EH (cell line): ENCODE results near the gene TMEM214.
A peak's percentile ranks its signal among the peaks of the same experiment; 100 is the strongest.

Source experiments
- DNase-seq: peaks from one replicate; pipeline ENCODE4 v3.0.0-alpha.2; 2015; ENCODE audit warnings: low read depth

TMEM214 gene

DNA sequence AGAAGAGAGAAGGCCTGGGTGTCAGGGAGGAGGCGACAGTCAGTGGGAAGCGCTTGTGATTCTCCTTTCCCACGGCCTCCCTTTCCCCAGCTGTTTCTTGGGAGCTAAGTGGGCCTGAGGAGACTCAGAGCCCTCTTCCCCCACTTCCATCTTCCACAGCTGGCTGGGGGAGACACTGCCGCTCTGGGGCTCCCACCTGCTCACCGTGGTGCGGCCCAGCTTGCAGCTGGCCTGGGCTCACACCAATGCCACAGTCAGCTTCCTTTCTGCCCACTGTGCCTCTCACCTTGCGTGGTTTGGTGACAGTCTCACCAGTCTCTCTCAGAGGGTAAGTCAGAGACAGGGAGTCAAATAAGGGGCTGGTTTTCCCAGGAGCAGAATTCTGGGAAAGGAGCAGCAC, 7.1 kb downstream of the TMEM214 start:
- no peak for DNase-seq

DNA sequence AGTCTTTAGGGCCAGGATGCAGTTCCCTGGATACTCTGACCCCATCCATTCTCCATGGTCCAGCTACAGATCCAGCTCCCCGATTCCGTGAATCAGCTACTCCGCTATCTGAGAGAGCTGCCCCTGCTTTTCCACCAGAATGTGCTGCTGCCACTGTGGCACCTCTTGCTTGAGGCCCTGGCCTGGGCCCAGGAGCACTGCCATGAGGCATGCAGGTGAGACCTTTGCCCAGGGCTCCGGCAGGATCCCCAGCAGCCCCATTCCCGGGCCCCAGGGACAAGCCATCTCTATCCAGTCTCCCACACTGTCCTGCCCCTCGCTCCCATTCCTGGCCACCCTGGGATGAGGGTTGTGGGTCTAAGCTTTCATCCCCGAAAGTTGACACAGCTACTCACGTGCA, 7.5 kb downstream of the TMEM214 start:
- no peak for DNase-seq

DNA sequence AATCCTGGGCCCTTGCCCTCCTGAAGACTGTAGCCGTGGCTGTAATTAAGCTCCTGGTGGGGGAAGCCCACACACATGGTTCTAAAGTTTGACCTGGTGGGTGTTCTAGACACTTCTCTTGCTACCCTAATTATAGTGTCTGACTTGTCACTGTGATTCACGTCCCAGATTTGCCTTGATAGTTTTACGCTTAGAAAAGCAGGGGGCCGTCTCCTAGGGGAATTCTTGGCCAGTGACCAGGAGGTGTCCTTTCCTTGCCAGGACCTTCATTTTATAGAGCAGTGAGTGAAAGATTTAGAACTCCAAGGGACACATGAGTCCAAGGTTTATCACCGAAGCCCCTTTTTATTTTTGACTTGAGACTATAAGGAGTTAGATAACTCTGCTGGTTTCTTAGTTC, 9.0 kb downstream of the TMEM214 start:
- DNase-seq, result peak; percentile 63

DNA sequence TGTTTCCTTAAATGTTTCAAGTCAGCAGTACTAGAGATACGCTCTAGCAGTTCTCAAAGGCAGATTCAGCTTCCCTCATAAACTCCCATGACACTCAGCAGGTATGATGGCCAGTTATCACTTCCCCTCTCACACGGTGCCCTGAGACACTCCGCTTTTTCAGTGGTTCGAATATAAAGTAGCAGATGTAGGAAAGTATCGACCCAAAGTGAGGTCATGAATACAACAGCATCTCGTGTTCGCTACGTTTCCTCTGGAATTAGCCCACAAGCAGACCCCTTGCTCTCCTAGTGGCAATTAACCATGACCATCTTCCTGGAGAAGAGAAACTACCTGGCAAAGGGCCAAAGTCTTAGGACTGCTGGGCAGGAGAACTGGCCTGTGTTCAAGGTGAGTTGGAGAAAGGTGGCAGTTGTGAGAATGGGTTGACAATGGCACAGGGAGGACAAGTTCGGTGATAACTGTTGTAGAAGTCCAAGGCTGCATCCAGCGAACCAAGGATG, 9.4 kb downstream of the TMEM214 start:
- peak; percentile 20 for DNase-seq

DNA sequence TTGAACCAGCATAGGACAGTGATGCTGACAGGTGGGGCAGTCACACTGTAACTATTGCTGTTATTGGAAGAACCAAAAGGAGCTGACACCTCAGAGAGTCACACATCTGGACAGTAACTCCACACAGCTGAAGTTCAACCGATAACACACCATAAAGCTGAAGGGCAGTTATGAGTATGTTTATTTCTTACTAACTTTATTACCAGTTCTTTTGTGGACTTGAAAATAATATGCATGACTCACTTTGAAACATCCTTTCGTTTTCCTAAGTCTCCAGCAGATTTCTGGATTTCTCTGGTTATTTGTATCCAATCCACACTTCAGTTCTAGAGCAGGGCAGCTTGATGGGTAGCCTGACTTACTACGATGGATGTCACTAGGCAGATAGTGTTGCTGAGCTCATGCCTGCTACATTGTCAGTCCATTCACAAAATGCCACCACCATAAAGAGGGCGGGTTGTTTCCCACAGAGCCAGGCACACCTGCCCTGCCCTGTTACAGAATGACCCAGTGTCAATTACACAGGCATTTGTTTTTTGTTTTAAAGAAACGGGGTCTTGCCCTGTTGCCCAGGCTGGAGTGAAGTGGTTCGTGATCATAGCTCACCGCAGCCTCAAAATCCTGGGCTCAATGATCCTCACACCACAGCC, 10.3 kb downstream of the TMEM214 start:
- peak; percentile 61 for DNase-seq

DNA sequence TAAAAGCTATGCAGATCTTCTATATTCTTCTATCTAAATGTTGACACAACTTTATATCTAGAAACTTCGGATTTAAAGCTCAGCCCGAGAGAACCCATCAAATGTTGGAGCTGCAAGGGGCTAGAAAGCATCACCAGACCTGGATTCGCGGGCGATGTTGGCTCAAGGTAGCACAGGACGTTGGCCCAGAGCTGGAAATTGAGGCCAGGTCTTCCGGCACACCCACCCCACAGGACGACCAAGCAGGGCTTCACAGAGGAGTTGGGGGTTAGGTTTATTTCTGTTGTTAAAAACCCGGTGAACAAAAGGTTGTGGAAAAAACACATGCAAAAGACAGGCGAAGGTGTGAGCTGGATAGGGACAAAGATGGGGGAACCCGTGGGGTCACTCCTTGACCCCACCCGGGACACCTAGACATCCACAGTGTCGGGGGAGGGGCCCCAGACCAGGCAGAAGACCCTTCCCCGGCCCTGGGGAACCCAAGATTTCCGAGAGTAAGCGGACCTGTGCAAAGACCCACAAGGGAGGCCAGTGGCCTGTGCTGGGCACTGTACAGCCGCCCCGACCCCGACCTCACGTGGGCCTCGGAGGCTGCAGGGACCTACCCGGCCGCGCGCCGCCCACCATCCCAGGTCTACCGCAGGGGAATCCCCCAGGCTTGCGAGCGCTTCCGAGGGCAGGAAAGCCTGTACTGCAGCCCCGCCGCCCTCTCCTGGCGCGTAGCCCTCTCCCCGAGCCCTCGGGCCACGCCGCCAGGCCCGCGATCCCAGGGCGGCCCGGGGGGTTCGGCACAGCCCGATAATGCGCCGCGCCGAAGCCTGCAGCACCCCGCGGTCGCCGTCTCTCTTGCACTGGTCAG, 16.9 kb downstream of the TMEM214 start:
- no peak for DNase-seq

DNA sequence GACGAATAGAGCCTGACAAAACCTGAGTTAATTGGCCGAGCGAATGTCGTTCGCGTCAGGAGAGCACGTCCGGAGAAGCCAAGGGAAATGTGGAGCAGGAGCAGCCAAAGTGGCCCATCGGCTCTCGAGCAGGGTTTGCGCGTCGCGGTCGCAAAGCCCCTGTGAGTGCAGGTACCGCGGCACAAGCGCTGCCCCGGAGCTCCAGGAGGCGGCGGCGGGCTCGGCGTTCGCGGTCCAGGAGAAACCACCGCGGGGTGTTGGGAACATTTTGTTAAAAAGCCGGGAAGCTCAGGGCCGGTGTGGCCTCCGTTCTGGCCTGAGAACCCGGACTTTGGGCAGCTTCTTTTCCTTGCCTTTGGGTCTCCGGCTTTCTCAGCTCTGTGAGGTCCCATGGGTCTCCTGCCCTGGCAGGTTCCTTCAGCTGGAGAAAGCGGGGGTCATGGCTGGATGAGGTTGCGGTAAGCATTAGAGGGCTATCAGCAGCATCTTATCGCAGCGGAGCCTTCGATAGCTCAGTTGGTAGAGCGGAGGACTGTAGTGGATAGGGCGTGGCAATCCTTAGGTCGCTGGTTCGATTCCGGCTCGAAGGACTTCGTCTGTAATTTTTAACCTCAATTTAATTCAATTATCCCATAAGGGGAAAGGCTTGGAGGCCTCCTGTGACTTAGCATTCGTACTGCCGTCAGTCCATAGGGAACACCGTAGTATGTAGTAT, 17.7 kb downstream of the TMEM214 start:
- DNase-seq, result peak; percentile 97

DNA sequence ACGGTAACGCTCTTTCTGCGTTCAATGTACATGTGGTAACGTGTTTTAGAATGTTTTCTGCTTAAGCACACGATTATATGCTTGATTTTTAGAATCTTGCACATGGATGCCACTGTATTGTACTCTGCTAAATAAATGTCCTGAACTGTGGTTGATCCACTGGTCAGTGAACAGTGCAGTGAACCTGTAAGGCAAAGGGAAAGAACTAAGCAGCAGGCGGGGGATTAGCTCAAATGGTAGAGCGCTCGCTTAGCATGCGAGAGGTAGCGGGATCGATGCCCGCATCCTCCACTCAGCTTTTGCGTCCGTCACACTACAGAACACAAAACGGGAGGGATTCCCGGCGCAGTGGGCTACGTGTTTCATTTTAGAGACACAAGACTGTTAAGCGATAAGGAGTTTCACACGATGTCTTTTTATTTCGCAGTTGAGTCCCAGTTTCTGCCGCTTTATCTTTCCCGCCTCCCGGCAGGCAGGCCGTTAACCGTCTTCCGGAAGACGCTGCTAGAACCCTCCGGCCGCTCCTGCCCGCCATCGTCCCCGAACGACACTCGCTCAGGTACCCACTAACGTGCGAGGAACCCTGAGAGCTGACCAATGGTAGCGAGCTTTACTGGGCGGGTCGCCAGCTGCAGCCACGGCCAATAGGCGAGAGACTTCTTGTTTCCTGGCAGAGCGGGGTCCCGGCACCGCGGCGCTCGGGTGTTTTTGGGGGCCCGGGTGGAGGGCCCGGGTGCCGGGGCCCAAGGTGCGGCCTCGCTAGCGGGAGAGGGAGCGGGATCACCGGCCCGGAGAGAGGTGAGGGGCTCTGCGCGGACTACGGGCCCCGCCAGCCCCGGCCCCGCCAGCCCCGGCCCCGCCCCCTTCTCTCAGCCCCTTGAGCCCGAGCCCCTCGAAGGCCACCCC, 18.5 kb downstream of the TMEM214 start, which contains the start of gene AGBL5:
TSS of gene AGBL5 (plus strand) at position 673 of the 906 bp plus-strand sequence. CDS start 1,291 bp downstream, outside the sequence.
- DNase-seq, result peak; percentile 92

DNA sequence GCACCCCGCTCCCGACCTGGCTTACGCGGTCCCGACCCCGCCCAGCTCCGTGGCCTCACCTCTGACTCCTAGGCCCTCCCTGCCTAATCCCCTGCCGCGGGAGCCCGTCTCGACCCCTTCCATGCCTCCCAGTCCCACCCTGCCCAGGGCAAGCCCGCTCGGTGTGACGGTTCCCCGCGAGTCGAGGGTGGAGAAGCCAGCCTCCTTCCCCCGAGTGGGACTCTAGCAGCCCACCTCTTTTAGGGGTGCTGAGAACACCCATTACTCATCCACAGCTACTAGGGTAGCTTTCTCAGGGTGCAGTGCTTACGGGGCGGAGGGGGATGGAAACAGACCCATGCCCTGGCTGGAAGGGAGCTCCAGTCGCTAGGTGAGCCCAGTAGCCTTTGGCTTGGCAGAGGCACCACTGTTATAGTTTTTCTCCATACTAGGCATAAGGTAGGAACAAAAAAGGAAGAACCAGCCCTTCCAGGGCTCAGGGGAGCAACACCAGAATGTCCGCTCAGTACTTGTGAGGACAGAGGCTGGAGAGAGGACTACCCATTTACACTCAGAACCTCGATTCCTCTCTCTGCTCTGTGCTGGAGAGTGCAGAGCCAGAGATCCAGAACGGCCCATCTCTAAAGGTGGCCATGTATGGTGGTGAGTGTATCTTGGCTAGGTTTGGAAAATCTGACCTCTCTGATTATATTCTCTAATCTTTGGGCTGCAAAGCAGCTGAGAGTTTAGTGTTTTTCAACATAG, 19.3 kb downstream of the TMEM214 start:
- peak; percentile 23 for DNase-seq

DNA sequence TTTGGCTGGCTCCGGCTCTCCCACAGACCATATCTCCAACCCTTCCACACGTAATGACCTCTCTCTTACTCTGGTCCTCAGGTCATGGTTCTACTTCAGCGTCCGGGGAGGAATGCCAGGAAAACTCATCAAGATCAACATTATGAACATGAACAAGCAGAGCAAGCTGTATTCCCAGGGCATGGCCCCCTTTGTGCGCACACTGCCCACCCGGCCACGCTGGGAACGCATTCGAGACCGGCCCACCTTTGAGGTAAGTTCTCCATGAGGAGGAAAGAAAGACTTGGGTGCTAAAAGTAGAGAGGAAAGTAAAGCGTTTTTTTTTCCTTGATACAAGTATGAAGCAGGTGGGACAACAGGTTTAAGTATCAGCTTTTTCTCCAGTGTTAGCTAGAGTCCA, 20.6 kb downstream of the TMEM214 start:
- DNase-seq, result no peak

DNA sequence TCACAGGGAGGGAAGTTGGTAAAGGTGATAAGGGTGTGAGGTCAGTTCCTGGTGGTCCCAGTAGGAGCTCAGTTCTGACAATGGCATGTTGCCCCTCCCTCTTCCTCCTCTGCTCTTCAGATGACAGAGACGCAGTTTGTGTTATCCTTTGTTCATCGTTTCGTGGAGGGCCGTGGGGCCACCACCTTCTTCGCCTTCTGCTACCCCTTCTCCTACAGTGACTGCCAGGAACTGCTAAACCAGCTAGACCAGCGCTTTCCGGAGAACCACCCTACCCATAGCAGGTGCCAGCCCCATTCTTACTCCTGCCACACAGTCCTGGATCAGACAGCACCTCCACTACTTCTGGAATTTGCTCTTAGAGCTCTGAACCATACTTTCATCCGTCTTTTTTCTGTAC, 21.0 kb downstream of the TMEM214 start:
- DNase-seq, result no peak

DNA sequence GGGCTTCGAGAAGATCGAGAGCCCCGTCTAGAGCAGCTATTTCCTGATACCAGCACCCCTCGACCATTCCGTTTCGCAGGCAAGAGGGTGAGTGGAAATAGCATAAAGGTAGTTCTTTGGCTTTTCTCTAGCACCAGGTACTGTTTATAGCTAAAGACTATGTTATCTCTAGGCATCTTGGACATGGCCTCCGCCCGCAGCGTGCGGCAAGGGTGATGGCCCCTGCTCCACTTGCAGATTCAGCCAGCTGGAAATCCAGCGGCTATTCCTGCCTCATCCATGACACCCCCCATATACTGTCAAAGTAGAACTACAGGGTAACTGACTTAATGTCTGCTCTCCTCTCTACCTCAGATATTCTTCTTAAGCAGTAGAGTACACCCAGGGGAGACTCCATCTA, 22.0 kb downstream of the TMEM214 start:
- DNase-seq, result no peak

DNA sequence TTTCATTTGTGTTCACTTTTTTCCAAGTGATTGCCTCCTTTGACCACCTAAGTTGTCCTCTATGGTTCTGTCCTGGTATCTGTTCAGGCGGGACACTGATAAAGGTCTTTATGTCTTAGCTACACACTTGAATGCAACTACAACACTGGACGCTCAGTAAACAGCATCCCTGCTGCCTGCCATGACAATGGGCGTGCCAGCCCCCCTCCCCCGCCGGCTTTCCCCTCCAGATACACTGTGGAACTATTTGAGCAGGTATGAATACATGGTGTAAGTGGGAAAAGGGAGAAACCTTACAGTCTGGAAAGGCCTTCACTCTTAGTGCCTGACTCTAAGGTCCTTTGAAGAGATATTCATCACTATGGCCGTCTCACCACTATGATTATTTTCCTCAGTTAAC, 24.4 kb downstream of the TMEM214 start:
- DNase-seq, result no peak

DNA sequence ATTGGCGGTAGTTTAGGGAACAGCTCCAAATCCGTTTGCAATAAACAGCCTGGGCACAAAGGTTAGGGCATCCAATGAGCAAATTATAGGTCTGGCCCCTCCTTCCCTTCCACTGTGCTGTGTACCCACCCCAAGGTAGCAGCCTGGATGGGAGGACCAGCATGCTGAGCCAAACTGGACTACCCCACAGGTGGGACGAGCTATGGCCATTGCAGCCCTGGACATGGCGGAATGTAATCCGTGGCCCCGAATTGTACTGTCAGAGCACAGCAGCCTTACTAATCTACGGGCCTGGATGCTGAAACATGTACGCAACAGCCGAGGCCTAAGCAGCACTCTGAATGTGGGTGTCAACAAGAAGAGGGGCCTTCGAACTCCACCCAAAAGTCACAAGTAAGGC, 25.4 kb downstream of the TMEM214 start:
- DNase-seq, result no peak

DNA sequence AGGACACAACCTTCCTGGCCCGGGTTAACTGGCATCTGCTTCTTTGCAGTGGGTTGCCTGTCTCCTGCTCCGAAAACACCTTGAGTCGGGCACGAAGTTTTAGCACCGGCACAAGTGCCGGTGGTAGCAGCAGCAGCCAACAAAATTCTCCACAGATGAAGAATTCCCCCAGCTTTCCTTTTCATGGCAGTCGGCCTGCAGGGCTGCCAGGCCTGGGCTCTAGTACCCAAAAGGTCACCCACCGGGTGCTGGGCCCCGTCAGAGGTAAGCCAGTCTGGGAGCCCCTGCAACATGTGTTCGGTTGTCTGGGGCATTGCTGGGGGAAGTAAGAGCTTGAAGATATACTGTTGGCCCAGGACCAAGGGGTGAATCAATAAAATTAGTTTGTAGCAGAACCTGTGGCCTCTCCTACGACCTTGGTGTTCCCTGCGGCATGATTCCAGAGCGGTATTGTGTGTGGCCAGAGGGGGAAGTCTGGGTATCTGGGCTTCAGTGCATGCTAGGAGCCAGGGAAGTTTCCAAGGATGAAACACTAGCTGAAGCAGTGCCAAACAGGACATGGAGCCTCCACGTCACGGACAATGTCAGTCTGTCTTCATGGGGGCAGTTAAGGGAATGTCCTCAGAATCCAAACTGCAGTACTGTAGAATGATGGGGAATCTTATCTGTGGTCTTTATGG, 26.5 kb downstream of the TMEM214 start:
- no peak for DNase-seq

DNA sequence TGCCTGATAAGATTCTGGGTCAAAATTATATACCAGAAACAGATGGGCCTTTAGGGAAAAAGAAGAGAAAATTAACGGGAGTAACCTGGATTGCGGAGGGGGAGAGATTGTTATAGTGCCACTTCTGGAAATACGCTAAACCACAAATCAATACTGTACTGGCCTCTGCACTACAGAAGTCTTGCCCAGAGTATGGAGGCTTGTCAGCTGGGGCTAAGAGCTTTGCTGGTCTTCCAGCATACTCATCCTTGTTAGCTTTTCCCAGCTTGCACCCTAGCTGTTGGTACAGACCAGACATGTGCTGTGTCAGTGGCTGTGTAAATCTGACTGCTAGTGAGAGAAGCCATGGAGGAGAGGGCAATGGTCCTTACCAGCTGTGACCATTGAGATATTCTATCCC, 27.6 kb downstream of the TMEM214 start:
- DNase-seq, result no peak

DNA sequence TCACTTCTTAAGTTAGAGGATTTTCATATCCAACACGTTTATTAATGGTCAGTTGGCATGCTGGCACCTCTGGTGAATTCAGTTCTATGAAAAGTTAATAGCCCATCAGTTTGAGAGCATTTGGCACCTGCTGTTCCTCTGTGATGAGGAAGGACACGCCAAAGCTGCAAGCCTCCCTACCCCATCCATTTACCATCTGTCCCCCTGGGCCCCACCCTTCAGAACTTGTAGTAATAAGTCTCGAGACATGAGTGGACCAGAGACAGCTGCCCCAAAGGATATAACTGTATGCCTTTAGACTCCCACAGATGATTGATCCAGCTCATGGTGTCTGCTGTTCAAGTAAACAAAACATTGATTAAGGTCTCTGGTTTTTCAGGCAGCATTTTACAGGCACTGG, 32.4 kb downstream of the TMEM214 start:
- DNase-seq, result no peak

DNA sequence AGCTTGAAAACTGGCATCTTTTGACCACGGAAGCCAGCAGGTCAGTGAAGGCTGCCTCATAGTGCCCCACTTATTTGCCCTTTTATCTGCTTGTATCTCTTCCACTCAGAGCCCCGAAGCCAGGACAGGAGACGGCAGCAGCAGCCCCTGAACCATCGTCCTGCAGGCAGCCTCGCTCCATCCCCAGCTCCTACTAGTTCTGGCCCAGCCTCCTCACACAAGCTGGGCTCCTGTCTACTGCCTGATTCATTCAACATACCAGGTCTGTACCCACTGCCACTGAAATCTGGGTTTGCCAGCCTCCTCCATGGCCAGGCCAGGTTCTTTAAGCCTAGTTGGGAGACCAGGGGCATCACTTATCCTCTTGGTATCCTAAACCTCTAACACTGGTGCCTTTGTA, 34.6 kb downstream of the TMEM214 start:
- DNase-seq, result no peak

DNA sequence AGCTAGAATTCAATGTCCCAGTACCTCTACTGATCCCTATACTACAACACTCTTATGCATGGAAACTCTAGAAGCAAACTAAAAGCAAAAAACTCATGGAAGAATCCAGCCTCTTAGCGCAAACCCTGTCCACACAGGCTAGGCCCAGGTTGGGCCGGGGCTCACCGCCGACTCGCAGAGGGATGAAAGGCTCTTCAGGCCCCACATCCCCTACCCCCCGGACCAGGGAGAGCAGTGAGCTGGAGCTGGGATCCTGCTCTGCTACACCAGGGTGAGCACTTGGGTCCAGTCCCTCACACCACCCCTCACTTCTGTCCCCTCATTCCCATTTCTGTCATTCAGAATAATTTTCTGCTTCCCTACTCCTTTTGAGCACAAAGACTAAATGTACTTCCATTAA, 36.7 kb downstream of the TMEM214 start:
- DNase-seq, result no peak

DNA sequence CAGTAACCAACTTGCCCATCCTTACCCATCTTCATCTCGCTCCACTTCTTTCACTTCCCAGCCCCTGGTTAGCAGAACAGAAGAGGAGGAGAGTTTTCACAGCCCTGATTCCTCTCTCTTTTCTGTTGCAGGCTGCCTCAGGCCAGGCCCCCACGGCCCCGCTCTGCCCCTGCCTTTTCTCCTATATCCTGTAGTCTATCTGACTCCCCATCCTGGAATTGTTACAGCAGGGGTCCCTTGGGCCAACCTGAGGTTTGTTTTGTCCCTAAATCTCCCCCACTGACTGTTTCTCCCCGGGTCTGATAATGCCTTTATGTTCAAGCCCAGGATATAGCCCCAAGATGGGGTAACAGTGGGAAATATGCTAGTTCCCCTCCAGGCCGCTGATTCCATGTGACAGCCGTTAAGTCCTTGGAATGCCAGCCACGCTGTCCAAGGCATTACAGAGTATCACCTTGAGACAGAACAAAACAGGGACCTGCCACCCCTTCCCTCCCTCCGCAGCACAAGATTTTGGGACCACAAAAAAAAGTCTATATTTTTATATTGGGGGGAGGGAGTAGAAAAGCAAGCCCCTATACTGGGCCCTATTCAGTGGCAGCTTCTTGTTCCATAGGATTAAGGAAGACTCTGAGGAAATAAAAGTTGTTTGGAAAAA, 37.3 kb downstream of the TMEM214 start:
- no peak for DNase-seq
